Activated gamma-delta T cell (primary cell): ENCODE data around the gene C8B.

ENCODE experiments used
- DNase-seq: peaks from one replicate; lab custom pipeline; 2025; lab: John Stamatoyannopoulos, UW

C8B gene

GRCh38 chr1:56972976-56973375 lies 7.2 kb upstream of the C8B start:
- no peak for DNase-seq

GRCh38 chr1:56970280-56970679 lies 4.5 kb upstream of the C8B start:
- DNase-seq: no peak

GRCh38 chr1:56968878-56969495 lies 3.2 kb upstream of the C8B start:
- no peak for DNase-seq

GRCh38 chr1:56967900-56968832 lies 2.4 kb upstream of the C8B start:
- no peak for DNase-seq

- DNase-seq: no peak
These were observed 1.5 kb upstream of the C8B start for GRCh38 chr1:56967355-56967754.

DNA sequence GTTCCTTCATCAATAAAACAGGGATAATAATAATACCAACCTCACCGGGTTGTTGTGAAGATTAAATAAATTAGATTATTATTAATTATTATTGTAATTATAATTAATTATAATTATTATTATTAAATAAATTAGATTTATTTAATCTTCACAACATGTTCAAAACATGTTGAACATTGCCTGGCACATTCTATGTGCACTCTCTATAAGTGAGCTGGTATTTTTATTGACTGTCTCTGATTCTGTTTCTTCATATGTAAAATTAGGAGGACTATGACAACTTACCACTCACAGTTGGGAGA lies 834 bp upstream of the C8B start:
- no peak for DNase-seq

- DNase-seq: no peak
These were observed 624 bp downstream of the C8B start for GRCh38 chr1:56965191-56965590.

DNA sequence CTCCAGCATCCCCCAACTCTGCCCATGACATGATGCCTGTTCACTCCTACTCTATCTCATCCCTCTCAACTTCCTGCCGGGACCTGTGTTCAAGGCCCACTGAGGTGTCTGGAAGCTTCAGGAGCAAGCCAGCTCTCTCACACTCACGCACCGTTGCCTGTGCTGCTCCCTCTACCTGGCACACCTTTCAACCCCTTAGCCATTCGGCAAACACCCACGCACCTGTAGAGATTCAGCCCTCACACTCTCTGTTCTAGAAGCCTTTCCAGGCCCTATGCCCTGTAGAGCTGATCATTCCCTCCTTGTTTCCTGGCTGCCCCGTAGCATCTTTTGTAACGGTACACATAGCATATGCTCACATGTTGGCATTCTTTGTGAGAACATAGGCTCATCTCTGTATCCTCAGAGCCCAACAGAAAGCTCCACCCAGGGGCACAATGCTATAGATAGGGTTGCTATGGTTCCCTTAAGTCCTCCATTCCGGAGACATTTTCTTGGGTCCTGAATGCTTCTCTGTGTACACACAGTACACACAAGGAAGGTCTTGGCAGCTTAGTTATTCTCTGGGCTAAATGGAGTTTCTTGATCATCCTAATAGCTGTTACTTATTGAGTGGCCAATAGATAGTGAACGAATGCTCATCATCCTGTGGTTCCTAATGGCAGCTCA lies 1.3 kb downstream of the C8B start:
- no peak for DNase-seq

DNA sequence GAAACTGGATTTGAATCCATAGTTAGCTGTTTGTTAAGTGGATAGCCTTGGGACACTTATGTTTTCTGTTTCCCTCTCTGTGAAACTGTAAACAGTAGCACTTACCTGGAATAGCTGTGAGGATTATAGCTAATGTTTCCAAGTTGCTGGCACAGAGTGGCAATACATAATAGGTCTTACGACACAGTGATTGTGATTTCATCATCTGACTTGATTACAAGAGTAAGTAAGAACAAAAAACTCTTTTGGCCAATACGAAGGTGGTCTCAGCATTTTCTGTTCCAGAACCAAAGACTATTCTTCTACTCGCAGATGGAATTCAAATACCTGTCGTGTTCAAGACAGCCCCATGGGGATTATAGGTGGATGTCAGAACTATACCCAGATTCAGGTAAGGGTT lies 2.1 kb downstream of the C8B start:
- no peak for DNase-seq

DNA sequence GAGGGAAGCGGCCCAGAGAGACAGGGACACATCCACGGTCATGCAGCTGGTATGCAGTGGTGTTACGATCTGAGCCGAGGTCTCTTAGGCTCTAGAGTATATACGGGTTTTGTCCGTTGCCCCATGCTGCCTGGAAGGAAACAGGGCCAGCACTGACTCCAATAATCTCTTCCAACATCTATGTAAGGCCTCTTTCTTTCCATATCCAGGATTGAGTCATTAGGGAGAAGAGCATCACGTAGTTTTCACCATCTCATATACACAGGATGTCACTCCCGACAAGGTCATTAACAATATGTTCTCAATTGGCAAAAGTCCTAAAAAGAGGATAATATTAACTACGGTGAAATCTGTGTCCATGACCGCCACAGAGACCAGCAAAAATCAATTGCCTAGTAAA lies 4.4 kb downstream of the C8B start:
- no peak for DNase-seq

- no peak for DNase-seq
These were observed 7.3 kb downstream of the C8B start for GRCh38 chr1:56958526-56958925.

DNA sequence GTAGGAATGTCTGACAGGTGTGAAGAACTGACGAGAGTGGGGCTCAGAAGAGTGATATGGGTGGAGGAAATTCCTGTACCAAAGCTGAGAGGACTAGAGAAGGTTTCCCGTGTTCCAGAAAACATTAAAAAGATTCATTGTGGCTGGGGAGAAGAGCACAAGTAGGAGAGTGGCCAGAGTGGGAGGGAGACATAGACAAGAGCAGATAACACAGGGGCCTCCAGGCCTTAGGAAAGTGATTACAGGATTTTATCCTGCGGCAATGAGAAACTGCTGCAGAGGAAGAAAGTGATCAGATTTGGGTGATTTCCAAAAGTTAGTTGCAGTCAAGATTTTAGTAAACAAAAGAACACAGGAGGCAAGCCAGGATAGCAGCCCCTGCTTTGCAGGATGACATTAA lies 7.9 kb downstream of the C8B start:
- no peak for DNase-seq

- DNase-seq: no peak
These were observed 11.2 kb downstream of the C8B start for GRCh38 chr1:56954664-56955063.

- DNase-seq: no peak
These were observed 12.4 kb downstream of the C8B start for GRCh38 chr1:56953386-56953785.

DNA sequence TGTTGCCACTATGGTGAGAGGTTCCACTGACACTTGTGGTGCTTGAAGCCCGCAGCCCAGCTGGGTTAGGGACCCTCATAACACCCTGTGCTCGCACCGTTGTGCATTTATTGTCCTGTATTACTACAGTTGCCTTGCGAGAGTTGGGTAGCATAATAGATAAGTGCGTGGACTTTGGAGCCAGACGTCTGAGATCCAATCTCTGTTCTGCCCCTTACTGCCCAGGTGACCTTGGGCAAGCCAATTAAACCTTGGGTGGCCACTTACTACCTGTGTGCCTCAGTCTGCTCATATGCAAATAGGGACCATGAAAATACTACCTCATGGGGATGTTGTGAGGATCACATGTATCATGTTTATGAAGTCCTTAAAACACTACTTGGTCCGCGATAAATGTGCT lies 13.3 kb downstream of the C8B start:
- no peak for DNase-seq

- DNase-seq: no peak
These were observed 17.3 kb downstream of the C8B start for GRCh38 chr1:56948403-56949023.

GRCh38 chr1:56940039-56940438 lies 25.8 kb downstream of the C8B start:
- no peak for DNase-seq

- no peak for DNase-seq
These were observed 26.6 kb downstream of the C8B start for GRCh38 chr1:56939209-56939608.

DNA sequence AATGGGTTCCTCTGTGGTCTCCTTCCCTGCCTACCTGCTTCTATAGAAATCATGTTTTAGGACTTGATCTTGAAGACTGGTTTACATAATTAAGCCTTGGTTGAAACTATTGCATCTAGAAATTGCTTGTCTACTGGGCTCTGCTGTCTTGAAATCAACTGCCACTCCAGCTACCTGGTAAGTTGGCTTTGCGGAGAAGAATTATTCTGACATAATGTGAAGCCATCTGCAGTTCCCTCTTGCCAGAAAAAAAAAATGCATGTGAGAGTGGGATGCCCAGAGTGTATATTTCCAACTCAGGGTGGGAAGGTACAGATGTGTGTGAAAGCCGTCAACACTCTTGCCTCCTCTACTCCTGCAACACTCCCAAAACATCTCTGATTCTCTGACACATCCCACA lies 27.2 kb downstream of the C8B start:
- DNase-seq: no peak

DNA sequence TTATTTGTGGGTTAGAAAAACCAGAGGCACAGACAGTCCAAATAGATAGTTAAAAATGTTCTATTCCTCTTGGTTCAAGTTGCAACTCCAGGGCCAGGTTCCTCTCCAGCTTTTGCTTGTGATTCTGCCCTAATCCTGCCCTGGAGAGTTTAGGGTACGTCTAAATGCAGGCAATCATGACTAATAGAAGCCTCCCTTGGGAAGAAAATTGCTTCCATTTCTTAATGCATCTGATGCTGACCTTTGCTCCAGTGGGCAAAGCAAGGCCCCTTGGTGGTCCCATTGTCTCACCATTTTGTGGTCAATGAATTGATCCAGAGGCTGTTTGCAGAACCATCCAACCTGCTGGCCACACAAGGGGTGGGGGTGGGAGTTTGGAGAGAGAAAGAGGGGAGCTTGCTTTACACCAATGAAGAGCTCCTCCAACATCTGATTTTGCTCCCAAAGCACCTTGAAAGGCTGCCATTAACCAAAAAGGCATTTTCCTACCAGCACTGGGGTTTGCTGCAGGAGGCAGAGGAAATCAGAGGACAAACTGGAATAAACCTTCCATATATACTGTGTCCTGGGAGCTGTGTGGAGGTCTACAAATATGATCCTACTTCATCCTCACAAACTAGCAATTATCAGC lies 31.3 kb downstream of the C8B start:
- DNase-seq: no peak

- DNase-seq: no peak
These were observed 32.2 kb downstream of the C8B start for GRCh38 chr1:56933606-56934005.

GRCh38 chr1:56933161-56933560 lies 32.7 kb downstream of the C8B start:
- no peak for DNase-seq
